HUES6 (cell line): Measurements from ENCODE around the gene OR10H1.
"Not testable (repeated sequence)": the region's sequence is repeated elsewhere in the genome, so short reads cannot be mapped to it uniquely, and the experiment has no call there.

Experiments
- H3K27ac ChIP-seq: 2 replicates; pipeline ENCODE4 v1.7.0; 2013; ENCODE audit warnings: low read depth, mild to moderate bottlenecking, low read length, inconsistent platforms
- H3K27me3 ChIP-seq: 2 replicates; pipeline ENCODE4 v1.6.1; 2013; ENCODE audit warnings: low read length; ENCODE audit not compliant: control insufficient read depth, insufficient read depth
- H3K36me3 ChIP-seq: 2 replicates; pipeline ENCODE4 v1.6.1; 2013; ENCODE audit warnings: low read length; ENCODE audit not compliant: control insufficient read depth, insufficient read depth
- H3K4me1 ChIP-seq: 2 replicates; pipeline ENCODE4 v1.6.1; 2013; ENCODE audit warnings: low read length; ENCODE audit not compliant: control insufficient read depth, insufficient read depth
- H3K4me3 ChIP-seq: 2 replicates; pipeline ENCODE4 v1.5.1; 2013; ENCODE audit warnings: low read depth, low read length
- H3K9ac ChIP-seq: one replicate; pipeline ENCODE4 v1.6.1; 2013; ENCODE audit warnings: mild to moderate bottlenecking, low read length
- H3K9me3 ChIP-seq: 2 replicates; pipeline ENCODE4 v1.6.1; 2013; ENCODE audit warnings: low read depth, low read length; ENCODE audit not compliant: control insufficient read depth, insufficient read depth

OR10H1 gene

DNA sequence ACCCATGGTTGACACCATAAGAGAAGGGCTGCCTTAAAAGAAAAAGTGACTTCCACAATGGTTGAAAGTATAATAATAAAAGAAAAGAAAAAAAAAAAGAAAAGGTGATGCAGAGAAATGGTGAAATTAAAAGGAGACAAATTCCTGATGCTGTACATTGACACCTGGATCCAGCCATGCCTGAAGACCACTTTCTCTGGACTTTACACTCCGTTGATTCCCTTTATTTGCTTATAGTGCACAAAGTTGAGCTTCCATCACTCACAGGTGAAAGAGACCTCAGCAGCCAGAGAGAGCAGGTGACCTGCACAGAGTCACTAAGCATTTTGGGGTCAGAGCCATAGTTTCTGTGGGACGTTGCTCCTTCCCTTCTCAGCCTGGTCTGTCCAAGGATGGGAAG lies 40.2 kb downstream of the OR10H1 start:
- no peaks in the 10 kb centered on the region for H3K4me1 ChIP-seq
- H3K9ac ChIP-seq: no peak overlapping the region
- H3K27me3 ChIP-seq: peaks cover 7% of the 10 kb centered on the region; the same call in 1 of the 2 replicates
- H3K4me3 ChIP-seq: no peak overlapping the region
- no peak overlapping the region for H3K27ac ChIP-seq
- no peaks in the 10 kb centered on the region for H3K36me3 ChIP-seq
- peaks cover 23% of the 10 kb centered on the region; the same call in 1 of the 2 replicates for H3K9me3 ChIP-seq

- H3K27ac ChIP-seq, H3K4me1 ChIP-seq, H3K27me3 ChIP-seq, H3K4me3 ChIP-seq, H3K9ac ChIP-seq, H3K36me3 ChIP-seq: not testable (repeated sequence)
- peaks cover 22% of the 10 kb centered on the region; the same call in 1 of the 2 replicates for H3K9me3 ChIP-seq
Observed at GRCh38 chr19:15774159-15774558, 41.3 kb downstream of the OR10H1 start.

GRCh38 chr19:15769586-15769985 lies 45.9 kb downstream of the OR10H1 start:
- Histone ChIP-seq H3K27ac (no peak overlapping the region), H3K9me3 (peaks cover 10% of the 10 kb centered on the region; the same call in 1 of the 2 replicates), H3K27me3 (peaks cover 3% of the 10 kb centered on the region; the same call in 1 of the 2 replicates), H3K36me3 (no peaks in the 10 kb centered on the region), H3K4me1 (no peaks in the 10 kb centered on the region), H3K4me3 (no peak overlapping the region), H3K9ac (no peak overlapping the region)

DNA sequence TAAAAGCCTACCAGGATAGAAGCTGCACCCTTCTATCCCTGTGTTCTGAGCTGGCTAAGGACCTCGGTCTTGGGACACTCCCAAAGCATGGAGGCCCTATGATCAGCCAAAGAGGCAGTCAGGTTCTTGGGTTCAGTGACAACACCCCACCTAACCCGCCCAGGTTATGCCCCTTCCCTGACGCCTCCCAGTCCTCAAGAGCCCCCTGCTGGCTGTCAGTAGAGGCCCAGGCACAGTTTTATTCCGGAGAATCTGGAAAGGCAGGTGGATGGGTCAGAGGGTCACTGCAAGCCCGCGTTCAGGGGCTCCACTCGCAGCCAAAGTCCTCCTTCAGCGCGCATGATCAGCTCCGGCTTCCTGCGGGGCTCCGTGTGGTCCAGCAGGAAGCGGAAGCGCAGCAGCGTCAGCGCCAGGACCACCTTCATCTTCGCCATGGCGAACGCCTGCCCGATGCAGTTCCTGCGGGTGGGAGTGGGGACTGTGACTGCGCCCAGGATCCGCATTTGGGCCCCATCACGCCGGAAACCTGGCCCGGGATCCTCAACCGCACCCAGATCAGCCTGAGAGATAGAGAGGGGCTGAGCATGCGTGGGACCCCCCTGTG lies 55.4 kb downstream of the OR10H1 start:
- H3K4me1 ChIP-seq: no peaks in the 10 kb centered on the region
- no peaks in the 10 kb centered on the region for H3K36me3 ChIP-seq
- peaks cover 3% of the 10 kb centered on the region; the same call in 1 of the 2 replicates for H3K9me3 ChIP-seq
- peaks cover 27% of the 10 kb centered on the region; the same call in 1 of the 2 replicates for H3K27me3 ChIP-seq
- 0 out of 2 replicates have a peak overlapping the region, but pooled peaks have one; percentile 24 for H3K4me3 ChIP-seq
- no peak overlapping the region for H3K9ac ChIP-seq
- H3K27ac ChIP-seq: no peak overlapping the region

GRCh38 chr19:15758379-15758778 lies 57.1 kb downstream of the OR10H1 start:
- peaks cover 3% of the 10 kb centered on the region; the same call in 1 of the 2 replicates for H3K9me3 ChIP-seq

More at GRCh38 chr19:15758379-15758778, 57.1 kb downstream of the OR10H1 start:
- H3K27me3 ChIP-seq: peaks cover 30% of the 10 kb centered on the region; the same call in 1 of the 2 replicates
- H3K36me3 ChIP-seq: no peaks in the 10 kb centered on the region
- no peak overlapping the region for H3K4me3 ChIP-seq
- H3K4me1 ChIP-seq: no peaks in the 10 kb centered on the region
- no peak overlapping the region for H3K9ac ChIP-seq
- no peak overlapping the region for H3K27ac ChIP-seq
